HFFc6 (cell line): Measurements from ENCODE around the gene KRTAP10-12. TPM values are rescaled to one million over a fixed set of nuclear protein-coding genes. Genes with fewer than 3 reads are reported as not detected.

Experiments used
- DNase-seq: peaks from one replicate; pipeline ENCODE4 v3.0.0-alpha.2; 2018
- H3K27ac Mint-ChIP-seq: 2 replicates; pipeline ENCODE4 v1.8.0; 2020; ENCODE audit warnings: mild to moderate bottlenecking, mixed read lengths
- H3K27me3 Mint-ChIP-seq: 2 replicates; pipeline ENCODE4 v1.8.0; 2021; ENCODE audit warnings: mild to moderate bottlenecking, moderate library complexity, mixed read lengths; ENCODE audit not compliant: insufficient read depth
- H3K36me3 Mint-ChIP-seq: 2 replicates; pipeline ENCODE4 v1.8.0; 2021; ENCODE audit warnings: low read depth, mixed read lengths
- H3K4me1 Mint-ChIP-seq: 2 replicates; pipeline ENCODE4 v1.8.0; 2020; ENCODE audit warnings: low read depth, mixed read lengths
- H3K4me3 Mint-ChIP-seq: 2 replicates; pipeline ENCODE4 v1.8.0; 2020; ENCODE audit warnings: mild to moderate bottlenecking, moderate library complexity, mixed read lengths
- H3K9me3 Mint-ChIP-seq: 2 replicates; pipeline ENCODE4 v1.8.0; 2020; ENCODE audit warnings: mild to moderate bottlenecking, mixed read lengths
- CTCF ChIP-seq: fragments of 200-600 bp; sonication (generic); IDR thresholded peaks from 2 replicates; pipeline ENCODE4 v1.5.0; 2021; ENCODE audit warnings: antibody characterized with exemption, mild to moderate bottlenecking
- total RNA-seq, 6 experiments: library from RNA; stranded (reverse); fragmentation: NEBNext Ultra II Directional; extraction: Animal tissue kit (Norgen Biotek cat#: 25700); gene quantifications; 2 replicates in 1 of 6; 3 replicates in 5 of 6; pipeline ENCODE4 v1.2.3, GENCODE V29; 2021

The KRTAP10-12 gene
- total RNA-seq, 6 experiments from 2014 or later = not detected

- Mint-ChIP-seq H3K4me3 (no peak overlapping the region), H3K36me3 (no peaks in the 10 kb centered on the region), H3K27me3 (peaks cover 66% of the 10 kb centered on the region), H3K4me1 (no peaks in the 10 kb centered on the region), H3K9me3 (no peaks in the 10 kb centered on the region), H3K27ac (no peak overlapping the region)
- no peak for DNase-seq
- TF ChIP-seq CTCF = no peak
These were observed 4.6 kb downstream of the KRTAP10-12 start for GRCh38 chr21:44701541-44701940.

- TF ChIP-seq CTCF = no peak
- Mint-ChIP-seq H3K9me3 (no peaks in the 10 kb centered on the region), H3K36me3 (no peaks in the 10 kb centered on the region), H3K4me1 (no peaks in the 10 kb centered on the region), H3K27me3 (peaks cover 61% of the 10 kb centered on the region), H3K27ac (no peak overlapping the region), H3K4me3 (no peak overlapping the region)
- DNase-seq = no peak
These were observed 5.4 kb downstream of the KRTAP10-12 start for GRCh38 chr21:44702111-44702972.

GRCh38 chr21:44702973-44703730, 6.2 kb downstream of the KRTAP10-12 start:
- DNase-seq = no peak
- no peak overlapping the region for H3K27ac Mint-ChIP-seq
- H3K4me3 Mint-ChIP-seq = no peak overlapping the region
- no peaks in the 10 kb centered on the region for H3K9me3 Mint-ChIP-seq
- peaks cover 61% of the 10 kb centered on the region for H3K27me3 Mint-ChIP-seq
- TF ChIP-seq CTCF = no peak
- H3K36me3 Mint-ChIP-seq = no peaks in the 10 kb centered on the region
- H3K4me1 Mint-ChIP-seq = no peaks in the 10 kb centered on the region

- H3K4me1 Mint-ChIP-seq = peaks cover under 1% of the 10 kb centered on the region; the same call in 1 of the 2 replicates
- no peak overlapping the region for H3K27ac Mint-ChIP-seq
These were observed 7.0 kb downstream of the KRTAP10-12 start for GRCh38 chr21:44703731-44704635.

More at GRCh38 chr21:44703731-44704635, 7.0 kb downstream of the KRTAP10-12 start:
- no peaks in the 10 kb centered on the region for H3K36me3 Mint-ChIP-seq
- no peak for TF ChIP-seq CTCF
- H3K4me3 Mint-ChIP-seq = no peak overlapping the region
- DNase-seq = no peak
- H3K9me3 Mint-ChIP-seq = no peaks in the 10 kb centered on the region
- peaks cover 65% of the 10 kb centered on the region for H3K27me3 Mint-ChIP-seq
